ENCODE results near the gene MEF2D.

The MEF2D gene

GRCh38 chr1:156418416-156419070 is 82.0 kb downstream of the MEF2D start:
- H3K27ac ChIP-seq, result no peak overlapping the region
- in situ Hi-C loops (cut with HindIII; ENCODE audit: low pct_ligation_motif_present, low sequenced_read_pairs), result no loop called here
- TF ChIP-seq CTCF (IDR thresholded peaks at IDR 0.05; ENCODE audit: low read depth, low read length, missing control alignments), result no peak
- H3K4me3 ChIP-seq (ENCODE audit: low read depth, low read length), result no peak overlapping the region
- H3K27me3 ChIP-seq (replicated peaks), result peaks cover 66% of the 10 kb centered on the region
- no peaks in the 10 kb centered on the region for H3K36me3 ChIP-seq (replicated peaks)
- no peak for DNase-seq

- H3K36me3 ChIP-seq (replicated peaks), result no peaks in the 10 kb centered on the region
- H3K27ac ChIP-seq, result no peak overlapping the region
- in situ Hi-C loops (cut with HindIII; ENCODE audit: low pct_ligation_motif_present, low sequenced_read_pairs), result no loop called here
- H3K4me3 ChIP-seq (ENCODE audit: low read depth, low read length), result no peak overlapping the region
- no peak for DNase-seq
- TF ChIP-seq CTCF (IDR thresholded peaks at IDR 0.05; ENCODE audit: low read depth, low read length, missing control alignments), result no peak
- peaks cover 57% of the 10 kb centered on the region for H3K27me3 ChIP-seq (replicated peaks)
Observed at GRCh38 chr1:156417401-156418020, 83.1 kb downstream of the MEF2D start.

- Histone ChIP-seq H3K27me3 (replicated peaks) (peaks cover 53% of the 10 kb centered on the region), H3K27ac (no peak overlapping the region), H3K36me3 (replicated peaks) (no peaks in the 10 kb centered on the region), H3K4me3 (ENCODE audit: low read depth, low read length) (no peak overlapping the region)
- in situ Hi-C loops (cut with HindIII; ENCODE audit: low pct_ligation_motif_present, low sequenced_read_pairs), result no loop called here
- no peak for TF ChIP-seq CTCF (IDR thresholded peaks at IDR 0.05; ENCODE audit: low read depth, low read length, missing control alignments)
- no peak for DNase-seq
Observed at GRCh38 chr1:156416993-156417392, 83.6 kb downstream of the MEF2D start.

GRCh38 chr1:156414461-156415064 is 86.0 kb downstream of the MEF2D start:
- no peak for TF ChIP-seq CTCF (IDR thresholded peaks at IDR 0.05; ENCODE audit: low read depth, low read length, missing control alignments)
- H3K27ac ChIP-seq, result no peak overlapping the region
- DNase-seq, result no peak
- no peaks in the 10 kb centered on the region for H3K36me3 ChIP-seq (replicated peaks)
- H3K27me3 ChIP-seq (replicated peaks), result peaks cover 28% of the 10 kb centered on the region
- no peak overlapping the region for H3K4me3 ChIP-seq (ENCODE audit: low read depth, low read length)
- in situ Hi-C loops (cut with HindIII; ENCODE audit: low pct_ligation_motif_present, low sequenced_read_pairs), result no loop called here
